Mesendoderm (in vitro differentiated cells): ENCODE data around the gene PEAR1.

Source experiments
- DNase-seq: peaks from one replicate; pipeline ENCODE4 v3.0.0; 2013
- H2AK5ac ChIP-seq: 2 replicates; pipeline ENCODE4 v1.6.1; 2013; ENCODE audit warnings: low read length, inconsistent platforms
- H2BK120ac ChIP-seq: 2 replicates; pipeline ENCODE4 v1.6.1; 2013; ENCODE audit warnings: low read depth, mild to moderate bottlenecking, low read length, moderate library complexity, mixed read lengths
- H2BK15ac ChIP-seq: replicated peaks from 2 replicates; pipeline ENCODE4 v1.6.1; 2013; ENCODE audit warnings: low read depth, mild to moderate bottlenecking, moderate library complexity
- H2BK5ac ChIP-seq: 2 replicates; pipeline ENCODE4 v1.6.1; 2013; ENCODE audit warnings: low read length, inconsistent platforms
- H3K18ac ChIP-seq: 2 replicates; pipeline ENCODE4 v1.6.1; 2013; ENCODE audit warnings: mild to moderate bottlenecking, low read length, mixed read lengths
- H3K23ac ChIP-seq: one replicate; pipeline ENCODE4 v1.6.1; 2013; ENCODE audit warnings: low read length
- H3K27ac ChIP-seq: 2 replicates; pipeline ENCODE4 v1.5.1; 2013; ENCODE audit warnings: low read depth, mild to moderate bottlenecking, inconsistent platforms, low read length, moderate library complexity
- H3K27me3 ChIP-seq: 2 replicates; pipeline ENCODE4 v1.6.1; 2013; ENCODE audit warnings: low read length, control low read depth, mild to moderate bottlenecking, inconsistent platforms; ENCODE audit not compliant: insufficient read depth, poor library complexity
- H3K36me3 ChIP-seq: 2 replicates; pipeline ENCODE4 v1.6.1; 2013; ENCODE audit warnings: low read length, inconsistent platforms; ENCODE audit not compliant: control insufficient read depth, insufficient read depth
- H3K4ac ChIP-seq: one replicate; pipeline ENCODE4 v1.6.1; 2013; ENCODE audit warnings: low read depth, mild to moderate bottlenecking, low read length, moderate library complexity
- H3K4me1 ChIP-seq: 2 replicates; pipeline ENCODE4 v1.6.1; 2013; ENCODE audit warnings: low read depth, low read length, inconsistent platforms; ENCODE audit not compliant: control insufficient read depth
- H3K4me2 ChIP-seq: 2 replicates; pipeline ENCODE4 v1.6.1; 2013; ENCODE audit warnings: low read length
- H3K4me3 ChIP-seq: 2 replicates; pipeline ENCODE4 v1.5.1; 2013; ENCODE audit warnings: mild to moderate bottlenecking, low read length
- H3K56ac ChIP-seq: one replicate; pipeline ENCODE4 v1.6.1; 2013; ENCODE audit warnings: low read length
- H3K79me1 ChIP-seq: 2 replicates; pipeline ENCODE4 v1.6.1; 2013; ENCODE audit warnings: low read length, inconsistent platforms
- H3K79me2 ChIP-seq: 2 replicates; pipeline ENCODE4 v1.6.1; 2013; ENCODE audit warnings: mild to moderate bottlenecking, low read length; ENCODE audit not compliant: control insufficient read depth, insufficient read depth
- H3K9ac ChIP-seq: 2 replicates; pipeline ENCODE4 v1.6.1; 2013; ENCODE audit warnings: low read length, inconsistent platforms
- H4K5ac ChIP-seq: one replicate; pipeline ENCODE4 v1.6.1; 2013; ENCODE audit warnings: low read length
- H4K8ac ChIP-seq: one replicate; pipeline ENCODE4 v1.6.1; 2013; ENCODE audit warnings: low read depth, mild to moderate bottlenecking, control low read depth, low read length, moderate library complexity
- WGBS: extraction: QIAGEN DNeasy Blood & Tissue Kit; methylation state at CpG from one replicate; pipeline ENCODE4 v1.1.7; 2013; ENCODE audit warnings: low lambda C conversion rate, missing lambda C conversion rate; ENCODE audit not compliant: insufficient coverage; ENCODE audit errors: extremely low coverage; 5-methylcytosine and 5-hydroxymethylcytosine counted together

The PEAR1 gene

DNA sequence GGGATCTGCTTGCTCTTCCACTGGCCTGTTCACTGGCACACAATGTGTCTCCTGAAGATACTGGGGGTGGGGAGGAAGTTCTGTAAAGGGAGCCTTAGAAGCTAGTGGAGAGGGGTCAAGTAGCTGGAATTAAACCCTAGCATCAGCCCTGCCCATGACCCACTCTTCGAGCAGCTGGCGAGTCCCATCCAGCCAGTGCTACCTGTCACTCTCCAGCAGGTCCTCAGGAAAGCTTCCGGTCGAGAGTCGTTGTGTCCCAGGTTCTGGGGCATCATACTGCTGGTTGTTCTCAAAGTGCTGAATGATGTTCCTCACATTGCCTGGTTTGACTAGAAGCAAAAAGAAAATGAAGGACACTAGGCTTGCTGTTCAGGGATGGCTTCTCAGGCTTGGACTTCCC lies 57.9 kb downstream of the PEAR1 start:
- H3K9ac ChIP-seq, result no peak overlapping the region
- WGBS, result no CpG with 5 or more reads among the region's 5 CpGs
- no peak overlapping the region for H4K5ac ChIP-seq
- H3K79me2 ChIP-seq, result no peaks in the 10 kb centered on the region
- no peak overlapping the region for H2BK15ac ChIP-seq
- H3K18ac ChIP-seq, result no peak overlapping the region
- no peak overlapping the region for H3K56ac ChIP-seq
- H3K4me2 ChIP-seq, result no peak overlapping the region
- no peaks in the 10 kb centered on the region for H3K27me3 ChIP-seq
- H2BK5ac ChIP-seq, result no peak overlapping the region
- H3K23ac ChIP-seq, result no peak overlapping the region
- no peak overlapping the region for H3K4me3 ChIP-seq
- no peak for DNase-seq
- H4K8ac ChIP-seq, result no peak overlapping the region
- H3K79me1 ChIP-seq, result no peaks in the 10 kb centered on the region
- no peak overlapping the region for H3K27ac ChIP-seq
- H2BK120ac ChIP-seq, result no peak overlapping the region
- peaks cover 5% of the 10 kb centered on the region for H3K36me3 ChIP-seq
- H3K4me1 ChIP-seq, result peaks cover 8% of the 10 kb centered on the region
- no peak overlapping the region for H3K4ac ChIP-seq
- no peak overlapping the region for H2AK5ac ChIP-seq

- H4K8ac ChIP-seq, result no peak overlapping the region
Measured at GRCh38 chr1:156953571-156953970, 60.1 kb downstream of the PEAR1 start.

GRCh38 chr1:156956333-156956732 lies 62.8 kb downstream of the PEAR1 start:
- Histone ChIP-seq H2BK15ac (no peak overlapping the region), H2AK5ac (no peak overlapping the region), H3K27me3 (no peaks in the 10 kb centered on the region), H3K36me3 (peaks cover 20% of the 10 kb centered on the region), H3K4me1 (no peaks in the 10 kb centered on the region), H3K9ac (no peak overlapping the region), H3K23ac (no peak overlapping the region), H3K79me2 (no peaks in the 10 kb centered on the region), H3K4ac (no peak overlapping the region), H2BK120ac (no peak overlapping the region), H3K56ac (no peak overlapping the region), H4K8ac (no peak overlapping the region), H3K79me1 (no peaks in the 10 kb centered on the region), H4K5ac (no peak overlapping the region), H2BK5ac (no peak overlapping the region), H3K4me3 (no peak overlapping the region), H3K4me2 (no peak overlapping the region), H3K18ac (no peak overlapping the region), H3K27ac (no peak overlapping the region)
- WGBS, result no CpG with 5 or more reads among the region's 10 CpGs
- DNase-seq, result no peak

More at GRCh38 chr1:156953571-156953970, 60.1 kb downstream of the PEAR1 start:
- Histone ChIP-seq H3K27ac (no peak overlapping the region), H3K4me3 (no peak overlapping the region), H3K23ac (no peak overlapping the region), H3K56ac (no peak overlapping the region), H3K27me3 (no peaks in the 10 kb centered on the region), H3K4ac (no peak overlapping the region), H3K9ac (no peak overlapping the region), H2BK120ac (no peak overlapping the region), H3K36me3 (peaks cover 11% of the 10 kb centered on the region), H2BK15ac (no peak overlapping the region), H3K79me2 (no peaks in the 10 kb centered on the region), H3K4me2 (no peak overlapping the region), H2BK5ac (no peak overlapping the region), H3K79me1 (no peaks in the 10 kb centered on the region), H4K5ac (no peak overlapping the region), H3K18ac (no peak overlapping the region), H2AK5ac (no peak overlapping the region), H3K4me1 (peaks cover 6% of the 10 kb centered on the region)
- no peak for DNase-seq
- WGBS, result no CpG with 5 or more reads among the region's 2 CpGs

DNA sequence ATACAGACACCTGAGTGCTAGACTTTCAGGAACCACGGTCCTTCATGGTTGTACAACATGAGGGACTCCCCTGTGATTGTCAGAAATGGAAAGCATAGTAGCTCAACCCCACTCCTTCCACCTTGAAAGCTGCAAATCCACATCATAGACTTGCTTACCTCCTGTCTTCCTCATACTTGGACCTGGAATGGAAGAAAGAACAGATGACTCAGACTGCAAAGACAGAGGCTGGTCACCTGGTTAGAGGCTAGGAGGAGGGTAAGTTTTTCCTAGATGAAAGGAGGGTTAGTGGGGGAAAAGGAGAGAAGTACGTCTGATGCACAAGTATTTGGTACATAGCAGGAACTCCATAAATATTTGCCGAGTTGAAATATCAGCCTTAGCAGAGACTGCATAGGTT lies 64.1 kb downstream of the PEAR1 start:
- no peak overlapping the region for H3K23ac ChIP-seq
- no peaks in the 10 kb centered on the region for H3K79me2 ChIP-seq
- no CpG with 5 or more reads among the region's 3 CpGs for WGBS
- H3K18ac ChIP-seq, result no peak overlapping the region
- H2BK120ac ChIP-seq, result no peak overlapping the region
- no peak overlapping the region for H2AK5ac ChIP-seq
- H3K4me2 ChIP-seq, result no peak overlapping the region
- H3K27ac ChIP-seq, result no peak overlapping the region
- no peaks in the 10 kb centered on the region for H3K79me1 ChIP-seq
- H3K4ac ChIP-seq, result no peak overlapping the region
- no peak overlapping the region for H4K5ac ChIP-seq
- no peak overlapping the region for H3K4me3 ChIP-seq
- no peak for DNase-seq
- no peaks in the 10 kb centered on the region for H3K27me3 ChIP-seq
- no peak overlapping the region for H3K56ac ChIP-seq
- H4K8ac ChIP-seq, result no peak overlapping the region
- H2BK5ac ChIP-seq, result no peak overlapping the region
- no peak overlapping the region for H3K9ac ChIP-seq
- no peak overlapping the region for H2BK15ac ChIP-seq
- H3K36me3 ChIP-seq, result peaks cover 20% of the 10 kb centered on the region
- no peaks in the 10 kb centered on the region for H3K4me1 ChIP-seq

- Histone ChIP-seq H3K23ac (no peak overlapping the region), H3K4me3 (no peak overlapping the region), H3K27me3 (no peaks in the 10 kb centered on the region), H3K4me2 (no peak overlapping the region), H3K36me3 (peaks cover 21% of the 10 kb centered on the region), H2BK5ac (no peak overlapping the region), H2BK120ac (no peak overlapping the region), H3K79me2 (no peaks in the 10 kb centered on the region), H3K56ac (no peak overlapping the region), H3K27ac (no peak overlapping the region), H4K5ac (no peak overlapping the region), H3K18ac (no peak overlapping the region), H3K9ac (no peak overlapping the region), H3K4me1 (no peaks in the 10 kb centered on the region), H3K79me1 (no peaks in the 10 kb centered on the region), H2AK5ac (no peak overlapping the region), H4K8ac (no peak overlapping the region), H3K4ac (no peak overlapping the region), H2BK15ac (no peak overlapping the region)
- no peak for DNase-seq
- no CpG with 5 or more reads among the region's 2 CpGs for WGBS
Measured at GRCh38 chr1:156958247-156958714, 64.8 kb downstream of the PEAR1 start.

DNA sequence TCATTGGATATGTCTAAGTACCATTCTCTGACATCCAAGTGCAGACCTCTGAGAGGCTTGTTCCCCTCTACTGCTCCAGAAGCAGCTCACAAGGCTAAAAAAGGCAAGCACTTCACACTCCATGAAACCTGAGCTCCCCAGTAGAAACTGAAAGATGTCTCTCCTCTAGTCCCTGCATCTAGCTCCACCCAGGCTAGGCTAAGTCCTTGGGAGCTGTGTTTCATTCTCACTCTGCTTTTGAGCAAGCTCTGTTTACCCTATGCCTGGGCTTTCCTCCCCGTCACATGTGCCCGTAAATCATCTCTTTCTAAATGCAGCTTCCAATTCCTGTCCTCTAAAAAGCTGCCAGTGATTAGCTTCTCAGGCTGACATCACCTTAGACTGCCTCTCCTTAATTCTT lies 65.9 kb downstream of the PEAR1 start:
- no CpG with 5 or more reads among the region's 2 CpGs for WGBS
- peaks cover 21% of the 10 kb centered on the region for H3K36me3 ChIP-seq

More for the DNA sequence above, 65.9 kb downstream of the PEAR1 start:
- H3K4me3 ChIP-seq, result no peak overlapping the region
- H3K27ac ChIP-seq, result no peak overlapping the region
- H3K18ac ChIP-seq, result no peak overlapping the region
- H2BK15ac ChIP-seq, result no peak overlapping the region
- no peak overlapping the region for H4K5ac ChIP-seq
- no peak overlapping the region for H2AK5ac ChIP-seq
- H3K23ac ChIP-seq, result no peak overlapping the region
- H3K9ac ChIP-seq, result no peak overlapping the region
- no peak overlapping the region for H3K56ac ChIP-seq
- H2BK5ac ChIP-seq, result no peak overlapping the region
- no peak overlapping the region for H3K4me2 ChIP-seq
- no peaks in the 10 kb centered on the region for H3K4me1 ChIP-seq
- no peak overlapping the region for H4K8ac ChIP-seq
- no peaks in the 10 kb centered on the region for H3K27me3 ChIP-seq
- no peak overlapping the region for H2BK120ac ChIP-seq
- DNase-seq, result no peak
- H3K79me1 ChIP-seq, result no peaks in the 10 kb centered on the region
- H3K79me2 ChIP-seq, result no peaks in the 10 kb centered on the region
- H3K4ac ChIP-seq, result no peak overlapping the region
